Neutrophil (primary cell): ENCODE measurements around the gene SMIM32.

Experiments
- H3K27ac ChIP-seq: fragments of 200-600 bp; sonication (generic); 2 replicates; pipeline ENCODE4 v1.5.1; 2016; ENCODE audit warnings: mild to moderate bottlenecking, moderate library complexity
- H3K27me3 ChIP-seq: fragments of 200-600 bp; sonication (generic); 2 replicates; pipeline ENCODE4 v1.6.0; 2016; ENCODE audit warnings: mild to moderate bottlenecking
- H3K36me3 ChIP-seq: fragments of 200-600 bp; sonication (generic); 2 replicates; pipeline ENCODE4 v1.5.1; 2017
- H3K4me1 ChIP-seq, 2 experiments: fragments of 200-600 bp in 1 of 2; sonication (generic) in 1 of 2; 1 replicate in 1 of 2; 2 replicates in 1 of 2; pipeline versions ENCODE4 v1.5.1 to v1.6.1; 2013 to 2016; ENCODE audit warnings: low read depth in 1 of 2, low read length in 1 of 2, mild to moderate bottlenecking in 1 of 2, moderate library complexity in 1 of 2; ENCODE audit not compliant: control insufficient read depth in 1 of 2, insufficient read depth in 1 of 2
- H3K4me3 ChIP-seq, 2 experiments: fragments of 200-600 bp in 1 of 2; sonication (generic) in 1 of 2; 1 replicate in 1 of 2; 2 replicates in 1 of 2; pipeline ENCODE4 v1.5.1; 2013 to 2016; ENCODE audit warnings: low read depth in 1 of 2, low read length in 1 of 2, mild to moderate bottlenecking in 1 of 2, moderate library complexity in 1 of 2
- H3K9me3 ChIP-seq: fragments of 200-600 bp; sonication (generic); 2 replicates; pipeline ENCODE4 v1.5.1; 2016
- CTCF ChIP-seq: fragments of 200-600 bp; sonication (generic); IDR thresholded peaks from 2 replicates; pipeline ENCODE4 v1.5.1; 2016; ENCODE audit warnings: antibody characterized with exemption

The SMIM32 gene

GRCh38 chr5:136166909-136167308 lies 26.1 kb downstream of the SMIM32 start:
- Histone ChIP-seq H3K4me1 (peaks cover 0 to 9% of the 10 kb centered on the region in 2 experiments), H3K36me3 (peaks cover 4% of the 10 kb centered on the region), H3K9me3 (no peaks in the 10 kb centered on the region), H3K4me3 (no peak overlapping the region), H3K27me3 (no peaks in the 10 kb centered on the region), H3K27ac (no peak overlapping the region)
- TF ChIP-seq CTCF = no peak

- H3K9me3 ChIP-seq = no peaks in the 10 kb centered on the region
- H3K4me3 ChIP-seq = no peak overlapping the region
- H3K27ac ChIP-seq = no peak overlapping the region
- no peaks in the 10 kb centered on the region for H3K27me3 ChIP-seq
- H3K4me1 ChIP-seq = peaks cover 0 to 9% of the 10 kb centered on the region in 2 experiments
- H3K36me3 ChIP-seq = peaks cover 4% of the 10 kb centered on the region
- no peak for TF ChIP-seq CTCF
Observed at GRCh38 chr5:136164226-136164625, 28.7 kb downstream of the SMIM32 start.

GRCh38 chr5:136162008-136162407 lies 31.0 kb downstream of the SMIM32 start:
- no peak for TF ChIP-seq CTCF
- peaks cover 0 to 9% of the 10 kb centered on the region in 2 experiments for H3K4me1 ChIP-seq
- H3K27ac ChIP-seq = no peak overlapping the region
- peaks cover 4% of the 10 kb centered on the region for H3K36me3 ChIP-seq
- no peak overlapping the region for H3K4me3 ChIP-seq
- no peaks in the 10 kb centered on the region for H3K27me3 ChIP-seq
- H3K9me3 ChIP-seq = no peaks in the 10 kb centered on the region

- Histone ChIP-seq H3K4me3 (no peak overlapping the region), H3K27ac (no peak overlapping the region), H3K4me1 (peaks cover 0 to 6% of the 10 kb centered on the region in 2 experiments), H3K36me3 (peaks cover 8% of the 10 kb centered on the region), H3K9me3 (no peaks in the 10 kb centered on the region), H3K27me3 (no peaks in the 10 kb centered on the region)
- no peak for TF ChIP-seq CTCF
Observed at GRCh38 chr5:136159457-136159856, 33.5 kb downstream of the SMIM32 start.

GRCh38 chr5:136157514-136157913 lies 35.4 kb downstream of the SMIM32 start:
- Histone ChIP-seq H3K9me3 (no peaks in the 10 kb centered on the region), H3K27me3 (no peaks in the 10 kb centered on the region), H3K4me3 (no peak overlapping the region), H3K36me3 (peaks cover 4% of the 10 kb centered on the region), H3K27ac (no peak overlapping the region), H3K4me1 (peaks cover 0 to 1% of the 10 kb centered on the region in 2 experiments)
- no peak for TF ChIP-seq CTCF

GRCh38 chr5:136155761-136156160 lies 37.2 kb downstream of the SMIM32 start:
- no peak for TF ChIP-seq CTCF
- Histone ChIP-seq H3K4me1 (no peaks in the 10 kb centered on the region), H3K27me3 (no peaks in the 10 kb centered on the region), H3K9me3 (no peaks in the 10 kb centered on the region), H3K4me3 (no peak overlapping the region), H3K27ac (no peak overlapping the region), H3K36me3 (peaks cover 4% of the 10 kb centered on the region)
